IPS-20b (cell line): ENCODE measurements around the gene ACVR2B.

Source experiments
- H3K27ac ChIP-seq: one replicate; pipeline ENCODE4 v1.5.1; 2013; ENCODE audit warnings: low read length
- H3K27me3 ChIP-seq: 2 replicates; pipeline ENCODE4 v1.6.1; 2013; ENCODE audit warnings: mild to moderate bottlenecking, low read length, inconsistent platforms; ENCODE audit not compliant: insufficient read depth
- H3K36me3 ChIP-seq: 2 replicates; pipeline ENCODE4 v1.6.1; 2013; ENCODE audit warnings: low read depth, mild to moderate bottlenecking, inconsistent platforms, low read length, moderate library complexity; ENCODE audit not compliant: insufficient read depth
- H3K4me1 ChIP-seq: 2 replicates; pipeline ENCODE4 v1.6.1; 2013; ENCODE audit warnings: mild to moderate bottlenecking, control low read depth, inconsistent platforms, low read length, moderate library complexity; ENCODE audit not compliant: insufficient read depth
- H3K4me3 ChIP-seq: 2 replicates; pipeline ENCODE4 v1.5.1; 2013; ENCODE audit warnings: mild to moderate bottlenecking, low read length, inconsistent platforms
- H3K9ac ChIP-seq: 2 replicates; pipeline ENCODE4 v1.6.1; 2013; ENCODE audit warnings: low read depth, mild to moderate bottlenecking, inconsistent platforms, low read length, moderate library complexity
- H3K9me3 ChIP-seq: 2 replicates; pipeline ENCODE4 v1.6.1; 2013; ENCODE audit warnings: mild to moderate bottlenecking, low read depth, low read length, inconsistent platforms; ENCODE audit not compliant: insufficient read depth

Gene ACVR2B

GRCh38 chr3:38446085-38446686 is 7.5 kb upstream of the ACVR2B start:
- Histone ChIP-seq H3K9me3 (no peaks in the 10 kb centered on the region), H3K4me3 (no peak overlapping the region), H3K36me3 (no peaks in the 10 kb centered on the region), H3K27ac (no peak overlapping the region), H3K9ac (no peak overlapping the region), H3K4me1 (no peaks in the 10 kb centered on the region), H3K27me3 (no peaks in the 10 kb centered on the region)

GRCh38 chr3:38446812-38447211 is 6.9 kb upstream of the ACVR2B start:
- no peak overlapping the region for H3K4me3 ChIP-seq
- no peak overlapping the region for H3K27ac ChIP-seq
- H3K27me3 ChIP-seq = no peaks in the 10 kb centered on the region
- H3K4me1 ChIP-seq = no peaks in the 10 kb centered on the region
- no peaks in the 10 kb centered on the region for H3K36me3 ChIP-seq
- H3K9me3 ChIP-seq = no peaks in the 10 kb centered on the region
- H3K9ac ChIP-seq = no peak overlapping the region

- Histone ChIP-seq H3K36me3 (no peaks in the 10 kb centered on the region), H3K9ac (no peak overlapping the region), H3K9me3 (no peaks in the 10 kb centered on the region), H3K27me3 (no peaks in the 10 kb centered on the region), H3K4me1 (peaks cover 9% of the 10 kb centered on the region), H3K27ac (no peak overlapping the region), H3K4me3 (no peak overlapping the region)
Measured at GRCh38 chr3:38450853-38451252, 2.8 kb upstream of the ACVR2B start.

GRCh38 chr3:38453913-38454177 is 155 bp downstream of the ACVR2B start:
- Histone ChIP-seq H3K4me1 (peaks cover 17% of the 10 kb centered on the region), H3K27ac (peak overlapping the region; percentile 94)

GRCh38 chr3:38454178-38454883 is 641 bp downstream of the ACVR2B start:
- Histone ChIP-seq H3K36me3 (no peaks in the 10 kb centered on the region), H3K4me3 (peak overlapping the region; percentile 93), H3K27me3 (no peaks in the 10 kb centered on the region), H3K9ac (peak overlapping the region; percentile 100), H3K27ac (peak overlapping the region; percentile 94), H3K4me1 (peaks cover 17% of the 10 kb centered on the region), H3K9me3 (no peaks in the 10 kb centered on the region)

More at GRCh38 chr3:38453913-38454177, 155 bp downstream of the ACVR2B start:
- Histone ChIP-seq H3K9me3 (no peaks in the 10 kb centered on the region), H3K9ac (peak overlapping the region; percentile 100), H3K27me3 (no peaks in the 10 kb centered on the region), H3K36me3 (no peaks in the 10 kb centered on the region), H3K4me3 (peak overlapping the region; percentile 93; the same call in 1 of the 2 replicates)

- H3K36me3 ChIP-seq = no peaks in the 10 kb centered on the region
- no peaks in the 10 kb centered on the region for H3K9me3 ChIP-seq
- peaks cover 17% of the 10 kb centered on the region for H3K4me1 ChIP-seq
- no peaks in the 10 kb centered on the region for H3K27me3 ChIP-seq
- H3K27ac ChIP-seq = peak overlapping the region; percentile 94
- H3K4me3 ChIP-seq = peak overlapping the region; percentile 93
- peak overlapping the region; percentile 100 for H3K9ac ChIP-seq
Measured at GRCh38 chr3:38454884-38455638, 1.4 kb downstream of the ACVR2B start.

- Histone ChIP-seq H3K4me1 (peaks cover 17% of the 10 kb centered on the region), H3K4me3 (peak overlapping the region; percentile 93), H3K9ac (peak overlapping the region; percentile 100), H3K27me3 (no peaks in the 10 kb centered on the region), H3K9me3 (no peaks in the 10 kb centered on the region), H3K36me3 (no peaks in the 10 kb centered on the region), H3K27ac (peak overlapping the region; percentile 9)
Measured at GRCh38 chr3:38455639-38456430, 2.1 kb downstream of the ACVR2B start.

GRCh38 chr3:38457111-38458003 is 3.7 kb downstream of the ACVR2B start:
- no peaks in the 10 kb centered on the region for H3K9me3 ChIP-seq
- H3K4me1 ChIP-seq = peaks cover 15% of the 10 kb centered on the region
- no peaks in the 10 kb centered on the region for H3K27me3 ChIP-seq
- H3K4me3 ChIP-seq = no peak overlapping the region
- H3K9ac ChIP-seq = no peak overlapping the region
- no peak overlapping the region for H3K27ac ChIP-seq
- H3K36me3 ChIP-seq = no peaks in the 10 kb centered on the region

- no peaks in the 10 kb centered on the region for H3K36me3 ChIP-seq
- no peaks in the 10 kb centered on the region for H3K27me3 ChIP-seq
- no peaks in the 10 kb centered on the region for H3K9me3 ChIP-seq
- no peak overlapping the region for H3K4me3 ChIP-seq
- H3K9ac ChIP-seq = no peak overlapping the region
- H3K27ac ChIP-seq = no peak overlapping the region
- H3K4me1 ChIP-seq = peaks cover 9% of the 10 kb centered on the region
Measured at GRCh38 chr3:38458796-38459498, 5.3 kb downstream of the ACVR2B start.

GRCh38 chr3:38459499-38460048 is 5.9 kb downstream of the ACVR2B start:
- H3K27ac ChIP-seq = no peak overlapping the region
- H3K4me3 ChIP-seq = no peak overlapping the region
- no peaks in the 10 kb centered on the region for H3K9me3 ChIP-seq
- H3K4me1 ChIP-seq = peaks cover 9% of the 10 kb centered on the region
- H3K27me3 ChIP-seq = no peaks in the 10 kb centered on the region
- H3K36me3 ChIP-seq = no peaks in the 10 kb centered on the region
- no peak overlapping the region for H3K9ac ChIP-seq
